HepG2 (cell line): Measurements from ENCODE around the gene SNX9. TPM values are rescaled to one million over a fixed set of nuclear protein-coding genes. Genes with fewer than 3 reads are reported as not detected.

Experiments used
- ATAC-seq: fragments of 200-7000 bp; cut with Tn5 transposase; 3 replicates; pipeline ENCODE4 v1.9.1; 2020; ENCODE audit warnings: mild to moderate bottlenecking, moderate library complexity
- BruUV-seq: library from RNA; stranded (reverse); fragments of 400-500 nt; replicated peaks from 2 replicates; lab custom pipeline; 2021; lab: Mats Ljungman, UMichigan
- CTCF ChIA-PET: fragments of 300-600 bp; formaldehyde crosslinking; extraction: SDS; loops from one replicate; lab custom pipeline; 2021; ENCODE audit warnings: low total read pairs, inconsistent platforms, low intra/inter-chr PET ratio; lab: Yijun Ruan, JAX
- POLR2A ChIA-PET: fragments of 350-600 bp; sonication (Branson Sonifier 250); formaldehyde crosslinking; loops from one replicate; lab custom pipeline; 2020; ENCODE audit warnings: antibody characterized with exemption, inconsistent platforms; lab: Yijun Ruan, JAX
- DNase-seq: peaks from one replicate; pipeline ENCODE4 v3.0.0-alpha.2; 2015; ENCODE audit warnings: low spot score
- FAIRE-seq: peaks from 3 replicates; lab custom pipeline; 2011; peaks lifted over from hg19 to GRCh38; lab: Jason Lieb, UNC
- H2AFZ ChIP-seq: one replicate; pipeline ENCODE4 v1.6.1; 2011; ENCODE audit warnings: low read length, inconsistent platforms
- H3K27ac ChIP-seq: fragments of 300-600 bp; 3 replicates; pipeline ENCODE4 v1.8.0; 2011; ENCODE audit warnings: mixed run types, mild to moderate bottlenecking, mixed read lengths, low read length, inconsistent platforms; ENCODE audit not compliant: insufficient read depth; ENCODE audit errors: extremely low read length
- H3K27me3 ChIP-seq, 2 experiments: fragments of 200-600 bp in 1 of 2; 2 replicates in 1 of 2; 3 replicates in 1 of 2; pipeline versions ENCODE4 v1.6.0 to v1.8.0; 2011; ENCODE audit warnings: low read length in 2 of 2, mild to moderate bottlenecking in 2 of 2, moderate library complexity in 2 of 2, inconsistent platforms in 1 of 2; ENCODE audit not compliant: insufficient read depth in 2 of 2, control insufficient read depth in 1 of 2
- H3K36me3 ChIP-seq, 2 experiments: fragments of 200-600 bp in 1 of 2; replicated peaks in 1 of 2; 2 replicates in 1 of 2; 3 replicates in 1 of 2; pipeline versions ENCODE4 v1.5.1 to v1.8.0; 2011; ENCODE audit warnings: low read length in 2 of 2, inconsistent platforms in 1 of 2; ENCODE audit not compliant: insufficient read depth in 2 of 2, control insufficient read depth in 1 of 2
- H3K4me1 ChIP-seq: 2 replicates; pipeline ENCODE4 v1.5.1; 2012; ENCODE audit warnings: low read length, inconsistent platforms; ENCODE audit not compliant: insufficient read depth
- H3K4me2 ChIP-seq: 2 replicates; pipeline ENCODE4 v1.6.0; 2011; ENCODE audit warnings: low read depth, low read length, inconsistent platforms
- H3K4me3 ChIP-seq, 3 experiments: fragments of 200-600 bp in 1 of 3; sonication (generic), shearing (Covaris generic) in 1 of 3; replicated peaks in 1 of 3; 2 replicates each; pipeline ENCODE4 v1.5.1; 2011 to 2016; ENCODE audit warnings: low read length in 3 of 3, inconsistent platforms in 2 of 3, low read depth in 2 of 3, mild to moderate bottlenecking in 2 of 3, control low read depth in 1 of 3, mixed read lengths in 1 of 3; ENCODE audit not compliant: insufficient read depth in 1 of 3
- H3K79me2 ChIP-seq: one replicate; pipeline ENCODE4 v1.6.1; 2011; ENCODE audit warnings: low read length, inconsistent platforms; ENCODE audit not compliant: insufficient read depth
- H3K9ac ChIP-seq: 2 replicates; pipeline ENCODE4 v1.6.0; 2011; ENCODE audit warnings: mild to moderate bottlenecking, low read depth, low read length, inconsistent platforms; ENCODE audit not compliant: insufficient read depth
- H3K9me3 ChIP-seq: 2 replicates; pipeline ENCODE4 v1.5.1; 2012; ENCODE audit warnings: mild to moderate bottlenecking, low read length
- H4K20me1 ChIP-seq: 2 replicates; pipeline ENCODE4 v1.6.0; 2011; ENCODE audit warnings: inconsistent platforms, mild to moderate bottlenecking, low read length, moderate library complexity; ENCODE audit not compliant: insufficient read depth
- ARID4A ChIP-seq: sonication (generic); formaldehyde crosslinking; IDR thresholded peaks from 2 replicates; pipeline ENCODE4 v1.5.0; 2020; ENCODE audit warnings: mild to moderate bottlenecking, missing genetic modification reagents, borderline replicate concordance
- ASH2L ChIP-seq: fragments of 300-600, 200-600 bp; sonication (generic); IDR thresholded peaks from 2 replicates; pipeline ENCODE4 v1.7.0; 2017; ENCODE audit warnings: low read depth, mild to moderate bottlenecking, moderate library complexity, mixed read lengths, low read length; ENCODE audit not compliant: insufficient read length
- IKZF5 ChIP-seq: IDR thresholded peaks from 2 replicates; pipeline ENCODE4 v1.6.1; 2018; ENCODE audit warnings: missing genetic modification reagents, mild to moderate bottlenecking, missing compliant biosample characterization
- KLF15 ChIP-seq: sonication (generic); formaldehyde crosslinking; IDR thresholded peaks from 2 replicates; pipeline ENCODE4 v1.8.1; 2023; ENCODE audit warnings: borderline replicate concordance, mild to moderate bottlenecking, inconsistent platforms, missing genetic modification reagents, mixed read lengths
- MIER2 ChIP-seq: IDR thresholded peaks from 2 replicates; pipeline ENCODE4 v1.6.1; 2016; ENCODE audit warnings: missing biosample characterization, missing genetic modification reagents
- MIER3 ChIP-seq: IDR thresholded peaks from 2 replicates; pipeline ENCODE4 v1.6.1; 2016; ENCODE audit warnings: missing compliant biosample characterization, borderline replicate concordance
- MXD1 ChIP-seq: sonication (generic); formaldehyde crosslinking; IDR thresholded peaks from 2 replicates; pipeline ENCODE4 v1.4.0; 2020; ENCODE audit warnings: mild to moderate bottlenecking, missing genetic modification reagents
- PATZ1 ChIP-seq: sonication (generic); formaldehyde crosslinking; IDR thresholded peaks from 2 replicates; pipeline ENCODE4 v1.4.0; 2020; ENCODE audit warnings: missing genetic modification reagents
- SIN3A ChIP-seq: IDR thresholded peaks from 2 replicates; pipeline ENCODE4 v1.6.1; 2011; ENCODE audit warnings: low read depth, mild to moderate bottlenecking, control low read depth, low read length, borderline replicate concordance
- SIX1 ChIP-seq: sonication (generic); formaldehyde crosslinking; IDR thresholded peaks from 2 replicates; pipeline ENCODE4 v1.4.0; 2020; ENCODE audit warnings: missing genetic modification reagents, borderline replicate concordance
- SRSF1 ChIP-seq: fragments of 200-400 bp; formaldehyde crosslinking; optimal IDR thresholded peaks from 2 replicates; pipeline ENCODE3; 2017; ENCODE audit warnings: mild to moderate bottlenecking, low read depth, low read length, moderate library complexity
- YY1 ChIP-seq: IDR thresholded peaks from 2 replicates; pipeline ENCODE4 v1.6.1; 2011; ENCODE audit warnings: low read length, low read depth, moderate library complexity, mild to moderate bottlenecking; ENCODE audit not compliant: insufficient read depth, insufficient replicate concordance
- ZBTB38 ChIP-seq: sonication (generic); formaldehyde crosslinking; IDR thresholded peaks from 2 replicates; pipeline ENCODE4 v1.5.1; 2020; ENCODE audit warnings: mild to moderate bottlenecking, missing genetic modification reagents
- ZNF598 ChIP-seq: sonication (generic); formaldehyde crosslinking; IDR thresholded peaks from 2 replicates; pipeline ENCODE4 v1.5.1; 2020; ENCODE audit warnings: mild to moderate bottlenecking, missing genetic modification reagents, borderline replicate concordance
- ZNF740 ChIP-seq: sonication (generic); formaldehyde crosslinking; IDR thresholded peaks from 2 replicates; pipeline ENCODE4 v1.4.0; 2020; ENCODE audit warnings: missing genetic modification reagents
- WGBS: methylation state at CpG from one replicate; pipeline ENCODE4 v1.1.6; 2017; ENCODE audit warnings: low lambda C conversion rate; 5-methylcytosine and 5-hydroxymethylcytosine counted together
- in situ Hi-C: cut with HindIII; loops from 2 replicates; pipeline ENCODE4 v1.10.0; 2017; ENCODE audit warnings: low pct_unique_long_range_greater_than_20kb; ENCODE audit not compliant: extremely low pct_ligation_motif_present
- intact Hi-C: fragments of 100-400 bp; cut with micrococcal nuclease; formaldehyde crosslinking; loops from one replicate; pipeline ENCODE4 v1.10.0; 2022; ENCODE audit not compliant: unreplicated experiment
- polyA plus RNA-seq, 8 experiments: library from polyadenylated mRNA; depleted of rRNA in 3 of 8; stranded (reverse) in 7 of 8; unstranded in 1 of 8; fragments of >200 nt; fragmentation: Illumina TruSeq in 4 of 8; extraction: Trizol in 4 of 8; gene quantifications; 2 replicates each; pipeline versions ENCODE4 v1.2.1 to v1.2.3, GENCODE V29; 2011 to 2016; ENCODE audit warnings: low read depth in 4 of 8, missing spikeins in 1 of 8, mixed read lengths in 1 of 8; ENCODE audit not compliant: insufficient read depth in 1 of 8
- total RNA-seq, 5 experiments: library from RNA; depleted of rRNA; stranded (reverse); fragments of >200 nt; fragmentation: Illumina TruSeq; extraction: Trizol; gene quantifications; 2 replicates each; pipeline ENCODE4 v1.2.3, GENCODE V29; 2016; ENCODE audit warnings: low read depth in 1 of 5

The SNX9 gene
- total and polyA plus RNA-seq, 2 of the 13 experiments (the other 11 are each of a cell fraction or from before 2014, with no cell fraction given), result 21.9 to 36.0 TPM

GRCh38 chr6:157873735-157874344 lies 50.8 kb downstream of the SNX9 start (continued):
- TF ChIP-seq KLF15 (CRISPR knock-in tag) (0 out of 2 replicates have a peak, but pooled peaks have one; percentile 52), ZNF740 (CRISPR knock-in tag) (peak; percentile 92), PATZ1 (peak; percentile 63), YY1 (peak; percentile 52), ZNF598 (0 out of 2 replicates have a peak, but pooled peaks have one; percentile 17), IKZF5 (CRISPR knock-in tag) (peak; percentile 45; the same call in 1 of the 2 replicates), MIER2 (CRISPR knock-in tag) (no peak), ZBTB38 (CRISPR knock-in tag) (peak; percentile 60; the same call in 1 of the 2 replicates), ASH2L (no peak)

GRCh38 chr6:157877149-157877548 lies 54.1 kb downstream of the SNX9 start:
- ATAC-seq (no peak), DNase-seq (no peak), FAIRE-seq (no peak)
- H3K4me3 ChIP-seq, result no peak overlapping the region
- CTCF ChIA-PET, result no interaction called here
- peaks cover 22 to 64% of the 10 kb centered on the region in 2 experiments for H3K36me3 ChIP-seq
- no peaks in the 10 kb centered on the region for H3K79me2 ChIP-seq
- POLR2A ChIA-PET, result no interaction called here
- BruUV-seq, result no TSS peak
- in situ Hi-C loops (no loop called here), intact Hi-C loops (loop anchor here (10.0 kb wide), 1 partner anchor 212 kb away; no protein-coding TSS in a partner anchor)
- no peaks in the 10 kb centered on the region for H4K20me1 ChIP-seq
- no peaks in the 10 kb centered on the region for H3K9me3 ChIP-seq
- H3K27me3 ChIP-seq, result no peaks in the 10 kb centered on the region
- no peak overlapping the region for H3K9ac ChIP-seq
- no peak overlapping the region for H2AFZ ChIP-seq
- WGBS, result 95% methylated on average over 4 of the region's 4 CpGs
- H3K27ac ChIP-seq, result no peak overlapping the region
- no peak overlapping the region for H3K4me2 ChIP-seq
- TF ChIP-seq SIN3A (no peak), ARID4A (CRISPR knock-in tag) (no peak), MIER3 (CRISPR knock-in tag) (no peak), SRSF1 (no peak), SIX1 (CRISPR knock-in tag) (no peak), MXD1 (no peak)
- TF ChIP-seq, all 625 proteins: peak for 0
- no peaks in the 10 kb centered on the region for H3K4me1 ChIP-seq
